WTC11 (cell line): ENCODE measurements around the gene UBTD1. TPM values are rescaled to one million over a fixed set of nuclear protein-coding genes. Genes with fewer than 3 reads are reported as not detected.

Experiments used
- ATAC-seq: fragments of 200-7000 bp; cut with Tn5 transposase; 2 replicates; pipeline ENCODE4 v1.10.0; 2021; ENCODE audit warnings: mild to moderate bottlenecking, moderate library complexity
- CTCF ChIA-PET: fragments of 300-600 bp; sonication (Branson Sonifier 250); formaldehyde crosslinking; loops from one replicate; lab custom pipeline; 2021; ENCODE audit warnings: antibody characterized with exemption; lab: Charles Lee
- POLR2A ChIA-PET: fragments of 350-600 bp; sonication (Branson Sonifier 250); formaldehyde crosslinking; loops from one replicate; lab custom pipeline; 2021; ENCODE audit warnings: antibody characterized with exemption; lab: Charles Lee
- DNase-seq: peaks from one replicate; pipeline ENCODE4 v3.0.0; 2021; ENCODE audit warnings: low spot score
- H3K27ac Mint-ChIP-seq: 2 replicates; pipeline ENCODE4 v1.8.0; 2021; ENCODE audit warnings: mixed read lengths
- H3K27me3 Mint-ChIP-seq: 2 replicates; pipeline ENCODE4 v1.8.0; 2021; ENCODE audit warnings: low read depth, mild to moderate bottlenecking, moderate library complexity, mixed read lengths
- H3K36me3 Mint-ChIP-seq: 2 replicates; pipeline ENCODE4 v1.8.0; 2021; ENCODE audit warnings: mixed read lengths
- H3K4me1 Mint-ChIP-seq: 2 replicates; pipeline ENCODE4 v1.8.0; 2022; ENCODE audit warnings: mixed read lengths
- H3K4me3 Mint-ChIP-seq: 2 replicates; pipeline ENCODE4 v1.8.0; 2021; ENCODE audit warnings: mild to moderate bottlenecking, moderate library complexity, mixed read lengths
- H3K9me3 Mint-ChIP-seq: 2 replicates; pipeline ENCODE4 v1.8.0; 2021; ENCODE audit warnings: mixed read lengths
- CBFB ChIP-seq: sonication (generic); formaldehyde crosslinking; IDR thresholded peaks from 2 replicates; pipeline ENCODE4 v1.8.1; 2022; ENCODE audit warnings: mild to moderate bottlenecking, low read depth, missing genetic modification reagents
- CREB1 ChIP-seq: sonication (generic); formaldehyde crosslinking; IDR thresholded peaks from 2 replicates; pipeline ENCODE4 v1.8.0; 2023; ENCODE audit warnings: mild to moderate bottlenecking, missing genetic modification reagents
- EMX1 ChIP-seq: fragments of 250-450 bp; sonication (Bioruptor Pico); IDR thresholded peaks from 2 replicates; pipeline ENCODE4 v1.8.0; 2021; ENCODE audit warnings: mild to moderate bottlenecking
- ERG ChIP-seq: fragments of 250-450 bp; sonication (Bioruptor Pico); IDR thresholded peaks from 2 replicates; pipeline ENCODE4 v1.8.0; 2021; ENCODE audit warnings: mild to moderate bottlenecking
- IRF2 ChIP-seq: sonication (generic); formaldehyde crosslinking; IDR thresholded peaks from 2 replicates; pipeline ENCODE4 v1.8.0; 2022; ENCODE audit warnings: low read depth, missing genetic modification reagents, borderline replicate concordance
- NFATC4 ChIP-seq: fragments of 250-450 bp; sonication (Bioruptor Pico); IDR thresholded peaks from 2 replicates; pipeline ENCODE4 v1.9.0; 2021; ENCODE audit warnings: mild to moderate bottlenecking
- NR2C2 ChIP-seq: sonication (generic); formaldehyde crosslinking; IDR thresholded peaks from 2 replicates; pipeline ENCODE4 v1.8.0; 2022; ENCODE audit warnings: mild to moderate bottlenecking, missing genetic modification reagents
- SP1 ChIP-seq: sonication (generic); formaldehyde crosslinking; conservative IDR thresholded peaks from 2 replicates; pipeline ENCODE4 v1.8.1; 2022; ENCODE audit warnings: missing genetic modification reagents
- TEAD1 ChIP-seq: sonication (generic); formaldehyde crosslinking; IDR thresholded peaks from 2 replicates; pipeline ENCODE4 v1.8.0; 2022; ENCODE audit warnings: mild to moderate bottlenecking, missing genetic modification reagents
- total RNA-seq: library from RNA; stranded (reverse); gene quantifications from 3 replicates; pipeline ENCODE4 v1.2.3, GENCODE V29; 2021
- TF ChIP-seq, protein P1 (sequence below): sonication (generic); formaldehyde crosslinking; IDR thresholded peaks from 2 replicates; pipeline ENCODE4 v1.8.1; 2023; ENCODE audit warnings: mild to moderate bottlenecking, missing genetic modification reagents
- TF ChIP-seq, protein P2 (sequence below): fragments of 250-450 bp; sonication (Bioruptor Pico); IDR thresholded peaks from 2 replicates; pipeline ENCODE4 v2.1.2; 2022; ENCODE audit warnings: mild to moderate bottlenecking, moderate library complexity
- TF ChIP-seq, protein P3 (sequence below): fragments of 250-450 bp; sonication (Bioruptor Pico); IDR thresholded peaks from 2 replicates; pipeline ENCODE4 v1.9.0; 2021; ENCODE audit warnings: moderate library complexity, mild to moderate bottlenecking, inconsistent platforms, borderline replicate concordance
- TF ChIP-seq, protein P4 (sequence below): sonication (generic); formaldehyde crosslinking; IDR thresholded peaks from 2 replicates; pipeline ENCODE4 v1.8.0; 2023; ENCODE audit warnings: missing genetic modification reagents, mild to moderate bottlenecking, borderline replicate concordance
- TF ChIP-seq, protein P5 (sequence below): sonication (generic); formaldehyde crosslinking; IDR thresholded peaks from 2 replicates; pipeline ENCODE4 v1.8.1; 2022; ENCODE audit warnings: mild to moderate bottlenecking, missing genetic modification reagents, moderate library complexity, borderline replicate concordance
- TF ChIP-seq, protein P6 (sequence below): sonication (generic); formaldehyde crosslinking; IDR thresholded peaks from 2 replicates; pipeline ENCODE4 v1.8.1; 2022; ENCODE audit warnings: mild to moderate bottlenecking, moderate library complexity, missing genetic modification reagents

The UBTD1 gene
- total RNA-seq, 1 experiment from 2014 or later = 35.7 TPM

GRCh38 chr10:97548828-97549455, 50.2 kb downstream of the UBTD1 start:
- ChIA-PET CTCF (interaction anchor here (1.1 to 10.3 kb wide), 7 partner anchors 9 to 184 kb away, joined by 3 to 177 read pairs (median 12); partner anchors contain the start of gene ANKRD2), POLR2A (no interaction called here)
- TF ChIP-seq, protein P1, sequence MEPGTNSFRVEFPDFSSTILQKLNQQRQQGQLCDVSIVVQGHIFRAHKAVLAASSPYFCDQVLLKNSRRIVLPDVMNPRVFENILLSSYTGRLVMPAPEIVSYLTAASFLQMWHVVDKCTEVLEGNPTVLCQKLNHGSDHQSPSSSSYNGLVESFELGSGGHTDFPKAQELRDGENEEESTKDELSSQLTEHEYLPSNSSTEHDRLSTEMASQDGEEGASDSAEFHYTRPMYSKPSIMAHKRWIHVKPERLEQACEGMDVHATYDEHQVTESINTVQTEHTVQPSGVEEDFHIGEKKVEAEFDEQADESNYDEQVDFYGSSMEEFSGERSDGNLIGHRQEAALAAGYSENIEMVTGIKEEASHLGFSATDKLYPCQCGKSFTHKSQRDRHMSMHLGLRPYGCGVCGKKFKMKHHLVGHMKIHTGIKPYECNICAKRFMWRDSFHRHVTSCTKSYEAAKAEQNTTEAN (CRISPR knock-in tag) = no peak
- no peak for TF ChIP-seq IRF2
- TF ChIP-seq TEAD1 (CRISPR knock-in tag) = no peak
- no peak for TF ChIP-seq SP1
- TF ChIP-seq NFATC4 (CRISPR knock-in tag) = no peak
- TF ChIP-seq, protein P2, sequence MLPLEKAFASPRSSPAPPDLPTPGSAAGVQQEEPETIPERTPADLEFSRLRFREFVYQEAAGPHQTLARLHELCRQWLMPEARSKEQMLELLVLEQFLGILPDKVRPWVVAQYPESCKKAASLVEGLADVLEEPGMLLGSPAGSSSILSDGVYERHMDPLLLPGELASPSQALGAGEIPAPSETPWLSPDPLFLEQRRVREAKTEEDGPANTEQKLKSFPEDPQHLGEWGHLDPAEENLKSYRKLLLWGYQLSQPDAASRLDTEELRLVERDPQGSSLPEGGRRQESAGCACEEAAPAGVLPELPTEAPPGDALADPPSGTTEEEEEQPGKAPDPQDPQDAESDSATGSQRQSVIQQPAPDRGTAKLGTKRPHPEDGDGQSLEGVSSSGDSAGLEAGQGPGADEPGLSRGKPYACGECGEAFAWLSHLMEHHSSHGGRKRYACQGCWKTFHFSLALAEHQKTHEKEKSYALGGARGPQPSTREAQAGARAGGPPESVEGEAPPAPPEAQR (CRISPR knock-in tag) = no peak
- TF ChIP-seq, protein P3, sequence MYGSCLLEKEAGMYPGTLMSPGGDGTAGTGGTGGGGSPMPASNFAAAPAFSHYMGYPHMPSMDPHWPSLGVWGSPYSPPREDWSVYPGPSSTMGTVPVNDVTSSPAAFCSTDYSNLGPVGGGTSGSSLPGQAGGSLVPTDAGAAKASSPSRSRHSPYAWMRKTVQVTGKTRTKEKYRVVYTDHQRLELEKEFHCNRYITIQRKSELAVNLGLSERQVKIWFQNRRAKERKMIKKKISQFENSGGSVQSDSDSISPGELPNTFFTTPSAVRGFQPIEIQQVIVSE (CRISPR knock-in tag) = no peak
- TF ChIP-seq, protein P4, sequence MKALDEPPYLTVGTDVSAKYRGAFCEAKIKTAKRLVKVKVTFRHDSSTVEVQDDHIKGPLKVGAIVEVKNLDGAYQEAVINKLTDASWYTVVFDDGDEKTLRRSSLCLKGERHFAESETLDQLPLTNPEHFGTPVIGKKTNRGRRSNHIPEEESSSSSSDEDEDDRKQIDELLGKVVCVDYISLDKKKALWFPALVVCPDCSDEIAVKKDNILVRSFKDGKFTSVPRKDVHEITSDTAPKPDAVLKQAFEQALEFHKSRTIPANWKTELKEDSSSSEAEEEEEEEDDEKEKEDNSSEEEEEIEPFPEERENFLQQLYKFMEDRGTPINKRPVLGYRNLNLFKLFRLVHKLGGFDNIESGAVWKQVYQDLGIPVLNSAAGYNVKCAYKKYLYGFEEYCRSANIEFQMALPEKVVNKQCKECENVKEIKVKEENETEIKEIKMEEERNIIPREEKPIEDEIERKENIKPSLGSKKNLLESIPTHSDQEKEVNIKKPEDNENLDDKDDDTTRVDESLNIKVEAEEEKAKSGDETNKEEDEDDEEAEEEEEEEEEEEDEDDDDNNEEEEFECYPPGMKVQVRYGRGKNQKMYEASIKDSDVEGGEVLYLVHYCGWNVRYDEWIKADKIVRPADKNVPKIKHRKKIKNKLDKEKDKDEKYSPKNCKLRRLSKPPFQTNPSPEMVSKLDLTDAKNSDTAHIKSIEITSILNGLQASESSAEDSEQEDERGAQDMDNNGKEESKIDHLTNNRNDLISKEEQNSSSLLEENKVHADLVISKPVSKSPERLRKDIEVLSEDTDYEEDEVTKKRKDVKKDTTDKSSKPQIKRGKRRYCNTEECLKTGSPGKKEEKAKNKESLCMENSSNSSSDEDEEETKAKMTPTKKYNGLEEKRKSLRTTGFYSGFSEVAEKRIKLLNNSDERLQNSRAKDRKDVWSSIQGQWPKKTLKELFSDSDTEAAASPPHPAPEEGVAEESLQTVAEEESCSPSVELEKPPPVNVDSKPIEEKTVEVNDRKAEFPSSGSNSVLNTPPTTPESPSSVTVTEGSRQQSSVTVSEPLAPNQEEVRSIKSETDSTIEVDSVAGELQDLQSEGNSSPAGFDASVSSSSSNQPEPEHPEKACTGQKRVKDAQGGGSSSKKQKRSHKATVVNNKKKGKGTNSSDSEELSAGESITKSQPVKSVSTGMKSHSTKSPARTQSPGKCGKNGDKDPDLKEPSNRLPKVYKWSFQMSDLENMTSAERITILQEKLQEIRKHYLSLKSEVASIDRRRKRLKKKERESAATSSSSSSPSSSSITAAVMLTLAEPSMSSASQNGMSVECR = no peak
- no peak for TF ChIP-seq CREB1 (CRISPR knock-in tag)
- no peak for TF ChIP-seq EMX1 (CRISPR knock-in tag)
- no peak for TF ChIP-seq CBFB (CRISPR knock-in tag)
- TF ChIP-seq, protein P5, sequence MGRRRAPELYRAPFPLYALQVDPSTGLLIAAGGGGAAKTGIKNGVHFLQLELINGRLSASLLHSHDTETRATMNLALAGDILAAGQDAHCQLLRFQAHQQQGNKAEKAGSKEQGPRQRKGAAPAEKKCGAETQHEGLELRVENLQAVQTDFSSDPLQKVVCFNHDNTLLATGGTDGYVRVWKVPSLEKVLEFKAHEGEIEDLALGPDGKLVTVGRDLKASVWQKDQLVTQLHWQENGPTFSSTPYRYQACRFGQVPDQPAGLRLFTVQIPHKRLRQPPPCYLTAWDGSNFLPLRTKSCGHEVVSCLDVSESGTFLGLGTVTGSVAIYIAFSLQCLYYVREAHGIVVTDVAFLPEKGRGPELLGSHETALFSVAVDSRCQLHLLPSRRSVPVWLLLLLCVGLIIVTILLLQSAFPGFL = no peak
- TF ChIP-seq ERG (CRISPR knock-in tag) = no peak
- TF ChIP-seq, protein P6, sequence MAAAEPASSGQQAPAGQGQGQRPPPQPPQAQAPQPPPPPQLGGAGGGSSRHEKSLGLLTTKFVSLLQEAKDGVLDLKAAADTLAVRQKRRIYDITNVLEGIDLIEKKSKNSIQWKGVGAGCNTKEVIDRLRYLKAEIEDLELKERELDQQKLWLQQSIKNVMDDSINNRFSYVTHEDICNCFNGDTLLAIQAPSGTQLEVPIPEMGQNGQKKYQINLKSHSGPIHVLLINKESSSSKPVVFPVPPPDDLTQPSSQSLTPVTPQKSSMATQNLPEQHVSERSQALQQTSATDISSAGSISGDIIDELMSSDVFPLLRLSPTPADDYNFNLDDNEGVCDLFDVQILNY (CRISPR knock-in tag) = no peak
- no peak for TF ChIP-seq NR2C2 (CRISPR knock-in tag)
- no peaks in the 10 kb centered on the region for H3K36me3 Mint-ChIP-seq
- no peak for DNase-seq
- peak overlapping the region; percentile 87 for H3K27ac Mint-ChIP-seq
- ATAC-seq = no peak
- H3K9me3 Mint-ChIP-seq = no peaks in the 10 kb centered on the region
- H3K4me3 Mint-ChIP-seq = no peak overlapping the region
- no peaks in the 10 kb centered on the region for H3K27me3 Mint-ChIP-seq
- peaks cover 33% of the 10 kb centered on the region for H3K4me1 Mint-ChIP-seq
